ENCODE results near the gene CELF5. TPM values are rescaled to one million over a fixed set of nuclear protein-coding genes. Genes with fewer than 3 reads are reported as not detected.
A peak's percentile ranks its signal among the peaks of the same experiment; 100 is the strongest.

Gene CELF5
- total and polyA plus RNA-seq, 9 of the 15 experiments (the other 6 are each of a cell fraction or from before 2014, with no cell fraction given) = 0.01 to 0.56 (median 0.22) TPM

DNA sequence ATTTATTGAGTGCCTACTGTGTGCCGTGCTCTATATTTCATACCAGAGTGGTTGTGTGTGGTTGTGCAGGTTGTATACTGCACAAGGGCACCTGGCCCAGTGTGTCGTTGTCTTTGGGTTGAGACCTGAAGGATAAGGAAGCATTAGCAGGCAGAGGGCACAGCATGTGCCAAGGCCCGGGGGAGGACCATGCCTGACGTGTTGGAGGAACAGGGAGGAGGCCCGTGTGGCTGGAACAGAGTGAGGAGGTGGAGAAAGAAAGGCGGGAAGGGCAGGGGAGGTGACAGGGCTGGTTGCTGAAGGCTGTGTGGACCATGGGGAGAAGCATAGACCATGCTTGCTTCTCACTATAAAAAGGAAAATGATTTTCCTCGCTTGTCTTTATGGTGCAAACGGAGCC lies 26.8 kb downstream of the CELF5 start:
- Histone ChIP-seq H3K9ac (ENCODE audit: insufficient read depth in 1 of 2, low read depth in 2 of 2, low read length in 2 of 2) (no peak overlapping the region), H3K4me3 (no peak overlapping the region), H3K27ac (ENCODE audit: extremely low read depth, low read depth, low read length) (no peak overlapping the region), H2AFZ (ENCODE audit: low read depth, low read length) (no peak overlapping the region), H3K9me1 (ENCODE audit: control insufficient read depth, insufficient read depth, low read length) (no peaks in the 10 kb centered on the region), H3K79me2 (ENCODE audit: control insufficient read depth, insufficient read depth, low read length) (no peaks in the 10 kb centered on the region), H3K9me3 (replicated peaks; ENCODE audit: control insufficient read depth, insufficient read depth, low read depth, low read length) (peaks cover 2% of the 10 kb centered on the region; the same call in 1 of the 2 replicates), H3K27me3 (ENCODE audit: control insufficient read depth in 2 of 2, insufficient read depth in 2 of 2, low read length in 2 of 2) (0 out of 5 replicates have a peak, but pooled peaks cover 0 to 4% of the 10 kb centered on the region in 2 experiments), H4K20me1 (replicated peaks; ENCODE audit: control insufficient read depth, insufficient read depth, low read length) (no peaks in the 10 kb centered on the region), H3K4me2 (ENCODE audit: insufficient read depth, low read length) (no peak overlapping the region), H3K4me1 (replicated peaks in 1 of 2; ENCODE audit: control insufficient read depth in 2 of 2, insufficient read depth in 2 of 2, low read length in 2 of 2) (peaks cover 0 to 9% of the 10 kb centered on the region in 2 experiments; a peak in 3 of 5 replicates), H3K36me3 (ENCODE audit: control insufficient read depth, insufficient read depth, low read length) (no peaks in the 10 kb centered on the region)
- CTCF ChIA-PET (ENCODE audit: low intra/inter-chr PET ratio) = no interaction called here
- POLR2A ChIA-PET = interaction anchor here (0.7 kb wide), 1 partner anchor 801 kb away, joined by 3 read pairs; no protein-coding TSS in a partner anchor
- TF ChIP-seq ZKSCAN8 (CRISPR knock-in tag; IDR thresholded peaks at IDR 0.05) = peak; percentile 75; the same call in 1 of the 2 replicates
- TF ChIP-seq TEAD2 (tag; IDR thresholded peaks at IDR 0.05) = no peak
- 2% methylated on average over 6 of the region's 8 CpGs for WGBS (ENCODE audit: insufficient coverage, low coverage, missing lambda C conversion rate)
- FAIRE-seq (no peak), ATAC-seq (no peak), DNase-seq (ENCODE audit: extremely low read depth in 1 of 4, low spot score in 3 of 4) (no peak)
- in situ Hi-C loops (cut with MboI) (no loop called here), intact Hi-C loops (cut with micrococcal nuclease) (no loop called here)
- no TSS peak for BruUV-seq (replicated peaks)

DNA sequence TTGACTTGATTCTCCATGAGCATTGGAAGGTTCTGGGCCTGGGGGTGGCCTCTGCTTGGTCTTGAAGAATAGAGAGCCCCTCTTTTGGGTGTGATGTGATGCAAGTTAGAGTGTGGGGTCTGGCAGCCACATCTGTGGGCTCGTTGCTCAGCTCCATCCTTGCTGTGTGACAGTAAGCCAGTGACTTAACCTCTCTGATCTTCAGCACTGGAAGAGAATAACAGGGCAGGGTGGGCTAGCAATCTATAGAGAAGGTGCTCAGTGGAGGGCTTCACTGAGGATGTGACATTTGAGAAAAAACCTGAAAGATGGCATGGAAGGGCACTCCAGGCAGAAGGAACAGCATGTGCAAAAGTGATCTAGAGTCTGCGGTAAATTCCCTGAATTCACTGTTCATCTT lies 28.2 kb downstream of the CELF5 start:
- intact Hi-C loops (cut with micrococcal nuclease) = no loop called here
- in situ Hi-C loops (cut with MboI) = no loop called here
- H3K9me3 ChIP-seq (replicated peaks; ENCODE audit: control insufficient read depth, insufficient read depth, low read depth, low read length) = peaks cover 2% of the 10 kb centered on the region; the same call in 1 of the 2 replicates
- WGBS (ENCODE audit: insufficient coverage, low coverage, missing lambda C conversion rate) = 5% methylated on average over 2 of the region's 2 CpGs
- H3K4me2 ChIP-seq (ENCODE audit: insufficient read depth, low read length) = no peak overlapping the region
- CTCF ChIA-PET (ENCODE audit: low intra/inter-chr PET ratio) = interaction anchor here (0.9 kb wide), 1 partner anchor 53 kb away, joined by 3 read pairs; no protein-coding TSS in a partner anchor
- H3K36me3 ChIP-seq (ENCODE audit: control insufficient read depth, insufficient read depth, low read length) = no peaks in the 10 kb centered on the region
- H2AFZ ChIP-seq (ENCODE audit: low read depth, low read length) = no peak overlapping the region
- BruUV-seq (replicated peaks) = no TSS peak
- ATAC-seq (no peak), FAIRE-seq (no peak), DNase-seq (ENCODE audit: extremely low read depth in 1 of 4, low spot score in 3 of 4) (no peak)
- H3K27ac ChIP-seq (ENCODE audit: extremely low read depth, low read depth, low read length) = no peak overlapping the region
- no peak overlapping the region for H3K9ac ChIP-seq (ENCODE audit: insufficient read depth in 1 of 2, low read depth in 2 of 2, low read length in 2 of 2)
- H3K27me3 ChIP-seq (ENCODE audit: control insufficient read depth in 2 of 2, insufficient read depth in 2 of 2, low read length in 2 of 2) = 0 out of 5 replicates have a peak, but pooled peaks cover 0 to 4% of the 10 kb centered on the region in 2 experiments
- POLR2A ChIA-PET = interaction anchor here (0.6 to 1.4 kb wide), 3 partner anchors 10 to 302 kb away, joined by 3 to 7 read pairs (median 5); no protein-coding TSS in a partner anchor
- no peaks in the 10 kb centered on the region for H3K79me2 ChIP-seq (ENCODE audit: control insufficient read depth, insufficient read depth, low read length)
- no peaks in the 10 kb centered on the region for H3K9me1 ChIP-seq (ENCODE audit: control insufficient read depth, insufficient read depth, low read length)
- no peaks in the 10 kb centered on the region for H4K20me1 ChIP-seq (replicated peaks; ENCODE audit: control insufficient read depth, insufficient read depth, low read length)
- peaks cover 0 to 9% of the 10 kb centered on the region in 2 experiments; a peak in 3 of 5 replicates for H3K4me1 ChIP-seq (replicated peaks in 1 of 2; ENCODE audit: control insufficient read depth in 2 of 2, insufficient read depth in 2 of 2, low read length in 2 of 2)
- H3K4me3 ChIP-seq = no peak overlapping the region
- TF ChIP-seq, protein P1, sequence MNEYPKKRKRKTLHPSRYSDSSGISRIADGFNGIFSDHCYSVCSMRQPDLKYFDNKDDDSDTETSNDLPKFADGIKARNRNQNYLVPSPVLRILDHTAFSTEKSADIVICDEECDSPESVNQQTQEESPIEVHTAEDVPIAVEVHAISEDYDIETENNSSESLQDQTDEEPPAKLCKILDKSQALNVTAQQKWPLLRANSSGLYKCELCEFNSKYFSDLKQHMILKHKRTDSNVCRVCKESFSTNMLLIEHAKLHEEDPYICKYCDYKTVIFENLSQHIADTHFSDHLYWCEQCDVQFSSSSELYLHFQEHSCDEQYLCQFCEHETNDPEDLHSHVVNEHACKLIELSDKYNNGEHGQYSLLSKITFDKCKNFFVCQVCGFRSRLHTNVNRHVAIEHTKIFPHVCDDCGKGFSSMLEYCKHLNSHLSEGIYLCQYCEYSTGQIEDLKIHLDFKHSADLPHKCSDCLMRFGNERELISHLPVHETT (CRISPR knock-in tag; conservative IDR thresholded peaks at IDR 0.05 in 1 of 2, IDR thresholded peaks at IDR 0.05 in 1 of 2) = no peak
- TF ChIP-seq CEBPB (tag; IDR thresholded peaks at IDR 0.05) (no peak), ZKSCAN3 (CRISPR knock-in tag; IDR thresholded peaks at IDR 0.05) (no peak), PHF20 (IDR thresholded peaks at IDR 0.05; ENCODE audit: partially characterized antibody) (no peak), BHLHE40 (IDR thresholded peaks at IDR 0.05; ENCODE audit: low read length) (no peak), ADNP (tag; IDR thresholded peaks at IDR 0.05) (peak; percentile 41; the same call in 1 of the 2 replicates), MYC (IDR thresholded peaks at IDR 0.05; ENCODE audit: low read depth, low read length) (no peak), MYC (CRISPR knock-in tag; IDR thresholded peaks at IDR 0.05; ENCODE audit: borderline replicate concordance, low read depth) (no peak), CHCHD3 (CRISPR knock-in tag; IDR thresholded peaks at IDR 0.05) (no peak), BCOR (IDR thresholded peaks at IDR 0.05) (peak; percentile 84), ZNF232 (CRISPR knock-in tag; IDR thresholded peaks at IDR 0.05) (no peak), RBM34 (IDR thresholded peaks at IDR 0.05; ENCODE audit: borderline replicate concordance, insufficient read depth, low read length) (no peak), PYGO2 (tag; IDR thresholded peaks at IDR 0.05) (no peak)
- TF ChIP-seq, protein P2, sequence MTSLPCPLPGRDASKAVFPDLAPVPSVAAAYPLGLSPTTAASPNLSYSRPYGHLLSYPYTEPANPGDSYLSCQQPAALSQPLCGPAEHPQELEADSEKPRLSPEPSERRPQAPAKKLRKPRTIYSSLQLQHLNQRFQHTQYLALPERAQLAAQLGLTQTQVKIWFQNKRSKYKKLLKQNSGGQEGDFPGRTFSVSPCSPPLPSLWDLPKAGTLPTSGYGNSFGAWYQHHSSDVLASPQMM (CRISPR knock-in tag; IDR thresholded peaks at IDR 0.05) = no peak

Measured in K562 (cell line).